NCI-H146 treated with DMSO at 0.1 percent for 48 hours (cell line): ENCODE results near the gene STK11IP.
A peak's percentile ranks its signal among the peaks of the same experiment; 100 is the strongest.

Experiments used
- DNase-seq: peaks from one replicate; lab custom pipeline; 2025; ENCODE audit not compliant: unreplicated experiment; lab: John Stamatoyannopoulos, UW

The STK11IP gene

GRCh38 chr2:219561179-219562048, 36.2 kb upstream of the STK11IP start:
- no peak for DNase-seq

- DNase-seq: no peak
Measured at GRCh38 chr2:219562049-219563020, 35.3 kb upstream of the STK11IP start.

GRCh38 chr2:219563271-219563928, 34.3 kb upstream of the STK11IP start:
- no peak for DNase-seq

GRCh38 chr2:219565130-219566080, 32.3 kb upstream of the STK11IP start:
- no peak for DNase-seq

- DNase-seq: no peak
Measured at GRCh38 chr2:219566640-219567039, 31.0 kb upstream of the STK11IP start.

GRCh38 chr2:219567131-219567530, 30.5 kb upstream of the STK11IP start:
- no peak for DNase-seq

- DNase-seq: no peak
Measured at GRCh38 chr2:219567791-219568361, 29.8 kb upstream of the STK11IP start.

GRCh38 chr2:219569041-219569440, 28.6 kb upstream of the STK11IP start:
- no peak for DNase-seq

- no peak for DNase-seq
Measured at GRCh38 chr2:219569635-219570034, 28.0 kb upstream of the STK11IP start.

- no peak for DNase-seq
Measured at GRCh38 chr2:219570194-219570923, 27.3 kb upstream of the STK11IP start.

GRCh38 chr2:219570924-219571310, 26.7 kb upstream of the STK11IP start:
- DNase-seq: no peak

GRCh38 chr2:219571311-219572236, 26.1 kb upstream of the STK11IP start, which contains the start of gene OBSL1:
OBSL1 (minus strand) TSS chr2:219571539; CDS start chr2:219571232, 307 bp downstream.
- DNase-seq: peak; percentile 77

GRCh38 chr2:219572237-219573001, 25.2 kb upstream of the STK11IP start, which contains the start of gene INHA:
INHA (plus strand) TSS chr2:219572310; CDS start chr2:219572375, 65 bp downstream.
- DNase-seq: no peak

- DNase-seq: peak; percentile 2
Measured at GRCh38 chr2:219573166-219573565, 24.5 kb upstream of the STK11IP start.

- DNase-seq: no peak
Measured at GRCh38 chr2:219574484-219575311, 23.0 kb upstream of the STK11IP start.
